ENCODE data around the gene SIN3A.
"Not testable (repeated sequence)": the region's sequence is repeated elsewhere in the genome, so short reads cannot be mapped to it uniquely, and the experiment has no call there.

SIN3A gene

DNA sequence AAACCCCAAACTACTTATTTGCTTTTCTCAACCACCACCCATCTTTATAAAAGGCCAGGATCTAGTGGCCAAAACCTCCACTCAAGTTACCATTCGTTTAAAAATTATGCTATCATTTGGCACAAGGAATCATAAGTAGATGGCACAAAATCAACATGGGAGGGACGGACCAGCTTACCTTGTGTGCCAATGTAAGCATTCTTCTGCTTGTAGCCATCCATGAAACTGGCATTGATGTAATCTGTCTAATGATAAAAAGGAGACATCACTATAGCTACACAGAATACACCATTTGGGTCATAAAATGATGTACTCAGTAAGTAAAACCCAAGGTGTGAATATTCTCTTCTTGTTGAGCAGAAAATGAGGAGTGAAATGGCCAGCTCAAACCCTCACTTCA is 28.2 kb upstream of the SIN3A start:
- no peak overlapping the region for H3K4me3 ChIP-seq (ENCODE audit: low read depth in 1 of 2, low read length in 1 of 2)
- H3K36me3 ChIP-seq = peaks cover 45% of the 10 kb centered on the region
- no peaks in the 10 kb centered on the region for H3K4me1 ChIP-seq (ENCODE audit: control insufficient read depth in 1 of 2, insufficient read depth in 1 of 2, low read depth in 1 of 2, low read length in 1 of 2)
- H3K9me3 ChIP-seq = no peaks in the 10 kb centered on the region
- no peak overlapping the region for H3K27ac ChIP-seq
- TF ChIP-seq, protein P1, sequence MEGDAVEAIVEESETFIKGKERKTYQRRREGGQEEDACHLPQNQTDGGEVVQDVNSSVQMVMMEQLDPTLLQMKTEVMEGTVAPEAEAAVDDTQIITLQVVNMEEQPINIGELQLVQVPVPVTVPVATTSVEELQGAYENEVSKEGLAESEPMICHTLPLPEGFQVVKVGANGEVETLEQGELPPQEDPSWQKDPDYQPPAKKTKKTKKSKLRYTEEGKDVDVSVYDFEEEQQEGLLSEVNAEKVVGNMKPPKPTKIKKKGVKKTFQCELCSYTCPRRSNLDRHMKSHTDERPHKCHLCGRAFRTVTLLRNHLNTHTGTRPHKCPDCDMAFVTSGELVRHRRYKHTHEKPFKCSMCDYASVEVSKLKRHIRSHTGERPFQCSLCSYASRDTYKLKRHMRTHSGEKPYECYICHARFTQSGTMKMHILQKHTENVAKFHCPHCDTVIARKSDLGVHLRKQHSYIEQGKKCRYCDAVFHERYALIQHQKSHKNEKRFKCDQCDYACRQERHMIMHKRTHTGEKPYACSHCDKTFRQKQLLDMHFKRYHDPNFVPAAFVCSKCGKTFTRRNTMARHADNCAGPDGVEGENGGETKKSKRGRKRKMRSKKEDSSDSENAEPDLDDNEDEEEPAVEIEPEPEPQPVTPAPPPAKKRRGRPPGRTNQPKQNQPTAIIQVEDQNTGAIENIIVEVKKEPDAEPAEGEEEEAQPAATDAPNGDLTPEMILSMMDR (IDR thresholded peaks at IDR 0.05) = no peak
- H3K27me3 ChIP-seq = no peaks in the 10 kb centered on the region

DNA sequence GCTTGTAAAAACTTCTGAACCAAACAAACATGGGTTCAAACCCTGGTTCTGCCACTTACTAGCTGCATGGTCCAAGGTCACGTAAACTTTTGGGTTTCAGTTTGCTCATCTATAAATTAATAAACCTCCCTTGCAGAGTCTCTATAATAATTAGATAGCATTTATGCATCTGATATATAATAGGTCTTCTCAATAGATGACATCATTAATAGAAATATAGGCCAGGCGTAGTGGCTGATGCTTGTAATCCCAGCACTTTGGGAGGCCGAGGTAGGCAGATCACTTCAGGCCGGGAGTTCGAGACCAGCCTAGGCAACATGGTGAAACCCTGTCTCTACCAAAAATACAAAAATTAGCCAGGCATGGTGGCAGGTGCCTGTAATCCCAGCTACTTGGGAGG is 25.6 kb upstream of the SIN3A start:
- not testable (repeated sequence) for H3K27me3 ChIP-seq; H3K4me3 ChIP-seq (ENCODE audit: low read depth in 1 of 2, low read length in 1 of 2); H3K27ac ChIP-seq; H3K4me1 ChIP-seq (ENCODE audit: control insufficient read depth in 1 of 2, insufficient read depth in 1 of 2, low read depth in 1 of 2, low read length in 1 of 2); H3K9me3 ChIP-seq
- peaks cover 61% of the 10 kb centered on the region for H3K36me3 ChIP-seq

DNA sequence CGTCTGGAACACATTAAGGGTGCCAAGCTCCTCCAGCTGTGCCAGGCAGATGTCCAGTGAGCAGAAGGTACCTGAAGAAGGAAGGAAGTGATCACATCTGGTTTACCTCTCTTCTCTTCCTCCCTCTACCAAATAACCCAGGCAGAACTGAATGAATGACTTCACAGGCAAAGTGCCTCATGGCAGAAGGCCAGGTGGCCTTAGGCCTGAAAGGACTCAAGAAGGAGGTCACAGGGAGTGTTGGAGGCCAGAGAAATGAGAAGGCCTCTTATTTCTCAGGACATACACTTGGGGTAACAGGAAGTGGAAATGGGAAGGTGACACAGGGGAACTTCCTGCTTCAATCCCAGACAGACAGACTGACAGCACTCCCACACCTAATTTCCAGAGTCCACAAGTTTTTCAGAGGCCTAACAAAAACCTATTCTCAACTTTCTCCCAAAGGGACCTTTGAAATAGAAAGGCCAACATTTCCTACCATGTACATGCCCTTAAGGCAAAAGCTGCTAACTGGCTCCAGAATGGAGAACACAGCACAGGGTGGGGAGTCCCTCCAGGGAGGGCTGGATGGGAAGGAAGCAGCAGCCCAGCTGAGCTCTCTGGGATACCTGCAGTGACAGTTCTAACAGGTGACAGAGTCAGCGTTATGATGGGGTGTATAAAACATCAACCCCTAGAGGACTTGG is 17.6 kb upstream of the SIN3A start:
- no peaks in the 10 kb centered on the region for H3K27me3 ChIP-seq
- peaks cover 8 to 10% of the 10 kb centered on the region in 2 experiments for H3K4me1 ChIP-seq (ENCODE audit: control insufficient read depth in 1 of 2, insufficient read depth in 1 of 2, low read depth in 1 of 2, low read length in 1 of 2)
- peak overlapping the region; percentile 69 for H3K27ac ChIP-seq
- TF ChIP-seq, protein P1 (IDR thresholded peaks at IDR 0.05) = no peak
- peaks cover 70% of the 10 kb centered on the region for H3K36me3 ChIP-seq
- H3K4me3 ChIP-seq (ENCODE audit: low read depth in 1 of 2, low read length in 1 of 2) = no peak overlapping the region
- no peaks in the 10 kb centered on the region for H3K9me3 ChIP-seq

DNA sequence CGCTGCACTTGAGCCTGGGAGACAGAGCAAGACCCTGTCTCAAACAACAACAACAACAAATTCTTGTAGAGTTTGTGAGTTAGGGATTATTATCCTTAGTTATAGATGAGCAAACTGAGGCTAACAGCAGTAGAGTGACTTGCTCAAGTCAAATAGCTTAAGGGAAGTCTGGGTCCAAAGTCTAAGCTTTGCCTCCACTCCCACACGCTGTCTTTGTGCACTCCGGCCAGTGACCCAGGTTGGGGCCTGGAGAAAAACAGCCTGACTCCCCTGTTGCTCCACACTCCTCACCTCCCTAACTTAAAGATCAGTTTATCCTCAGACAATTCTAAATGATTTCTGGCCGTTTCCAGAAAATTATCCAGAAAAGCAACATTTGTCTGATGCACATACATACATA is 9.2 kb upstream of the SIN3A start:
- Histone ChIP-seq H3K4me3 (ENCODE audit: low read depth in 1 of 2, low read length in 1 of 2) (no peak overlapping the region), H3K4me1 (ENCODE audit: control insufficient read depth in 1 of 2, insufficient read depth in 1 of 2, low read depth in 1 of 2, low read length in 1 of 2) (peaks cover 12 to 13% of the 10 kb centered on the region in 2 experiments), H3K9me3 (no peaks in the 10 kb centered on the region), H3K27me3 (no peaks in the 10 kb centered on the region), H3K36me3 (no peaks in the 10 kb centered on the region), H3K27ac (no peak overlapping the region)
- TF ChIP-seq, protein P1 (IDR thresholded peaks at IDR 0.05) = no peak

DNA sequence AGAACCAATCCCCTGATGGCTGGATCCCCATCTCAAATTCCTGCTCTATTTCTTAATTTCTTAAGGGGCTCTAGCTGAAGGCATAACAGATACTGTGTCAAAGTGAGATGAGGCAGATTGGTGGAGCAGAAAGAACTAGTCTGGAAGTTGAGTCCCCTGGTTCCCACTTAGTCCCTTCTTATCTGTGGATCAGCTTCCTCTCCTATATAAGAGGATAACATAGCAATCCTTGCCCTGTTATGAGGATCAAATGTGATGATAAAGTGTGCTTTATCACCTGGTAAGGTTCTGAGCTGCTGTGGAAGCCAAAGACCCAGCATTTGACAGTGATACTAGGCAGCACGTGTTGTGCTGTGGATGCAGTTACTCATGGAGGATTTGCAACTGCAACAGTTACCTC is 8.1 kb upstream of the SIN3A start:
- Histone ChIP-seq H3K27ac (no peak overlapping the region), H3K9me3 (no peaks in the 10 kb centered on the region), H3K27me3 (no peaks in the 10 kb centered on the region), H3K4me3 (ENCODE audit: low read depth in 1 of 2, low read length in 1 of 2) (no peak overlapping the region), H3K4me1 (ENCODE audit: control insufficient read depth in 1 of 2, insufficient read depth in 1 of 2, low read depth in 1 of 2, low read length in 1 of 2) (peaks cover 12 to 13% of the 10 kb centered on the region in 2 experiments), H3K36me3 (no peaks in the 10 kb centered on the region)
- TF ChIP-seq, protein P1 (IDR thresholded peaks at IDR 0.05) = no peak

DNA sequence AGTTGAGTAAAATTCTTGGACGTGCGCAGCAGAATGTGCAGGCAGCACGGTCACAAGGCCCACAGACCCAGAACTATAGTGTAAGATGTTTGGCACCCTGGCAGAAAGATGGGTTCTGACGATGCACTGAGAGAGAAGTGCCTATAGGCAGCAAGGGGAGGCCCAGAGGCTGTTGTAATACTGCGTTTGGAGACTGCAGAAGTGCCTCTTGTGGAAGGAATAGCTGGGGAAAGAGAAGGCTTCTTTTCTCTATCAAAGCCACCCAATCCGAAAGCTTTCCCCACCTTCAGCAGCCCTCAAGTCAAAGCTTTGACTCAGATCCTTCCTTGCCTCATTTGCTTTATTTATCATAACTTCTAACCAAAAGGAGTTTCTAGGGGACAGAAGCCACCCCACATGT is 5.2 kb upstream of the SIN3A start:
- Histone ChIP-seq H3K4me3 (ENCODE audit: low read depth in 1 of 2, low read length in 1 of 2) (peak overlapping the region; percentile 90), H3K27ac (peak overlapping the region; percentile 98), H3K9me3 (no peaks in the 10 kb centered on the region), H3K27me3 (no peaks in the 10 kb centered on the region), H3K36me3 (no peaks in the 10 kb centered on the region), H3K4me1 (ENCODE audit: control insufficient read depth in 1 of 2, insufficient read depth in 1 of 2, low read depth in 1 of 2, low read length in 1 of 2) (peaks cover 32% of the 10 kb centered on the region in 2 experiments)
- TF ChIP-seq, protein P1 (IDR thresholded peaks at IDR 0.05) = no peak
